Measurements from ENCODE around the gene LRRFIP1.
"Not testable (repeated sequence)": the region's sequence is repeated elsewhere in the genome, so short reads cannot be mapped to it uniquely, and the experiment has no call there.

The LRRFIP1 gene

DNA sequence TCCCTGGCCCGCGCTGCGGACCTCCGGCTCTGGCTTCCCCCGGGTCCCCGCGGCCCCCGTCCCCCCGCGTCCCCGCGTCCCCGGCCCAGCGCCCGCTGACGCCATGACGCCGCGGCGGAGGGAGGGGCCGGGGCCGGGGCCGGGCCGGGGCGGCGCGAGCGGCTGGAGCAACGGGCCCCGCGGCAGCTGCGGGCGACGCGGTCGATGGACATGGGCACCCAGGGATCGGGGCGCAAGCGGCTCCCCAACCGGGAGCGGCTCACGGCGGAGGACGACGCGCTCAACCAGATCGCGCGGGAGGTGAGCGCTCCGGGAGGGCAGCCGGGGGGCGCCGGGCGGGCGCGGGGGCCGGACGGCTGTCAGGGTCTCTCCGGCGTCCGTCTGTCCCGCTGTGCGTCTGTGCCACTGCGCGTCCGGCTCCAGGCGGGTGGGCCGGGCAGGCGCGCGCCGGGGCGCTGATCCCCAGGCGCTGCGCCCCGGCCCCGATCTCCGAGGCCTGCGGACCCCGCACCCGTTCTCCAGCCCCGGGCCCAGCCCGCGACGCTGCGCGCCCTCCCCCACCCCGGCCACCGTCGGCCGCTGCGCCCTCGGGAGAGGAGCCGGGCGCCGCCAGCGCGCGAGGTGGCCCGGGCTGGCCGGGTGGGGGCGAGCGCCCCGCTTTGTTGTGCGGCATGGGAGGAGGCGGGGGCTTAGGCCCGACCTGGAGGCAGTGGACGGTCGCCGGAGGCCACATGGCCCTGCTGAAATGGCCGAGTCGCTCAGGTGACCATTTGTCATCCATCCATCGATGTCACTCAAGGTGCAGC is at the start of gene LRRFIP1:
Gene LRRFIP1, plus strand, starts transcription at position 147 of the 806 bp plus-strand sequence. Its CDS starts 58 bp downstream, at position 205.
- H3K4me3 ChIP-seq (ENCODE audit: low read depth, low read length): peak within 1 kb of the TSS; percentile 50

GRCh38 chr2:237577956-237578870 is 49.2 kb upstream of the LRRFIP1 start:
- no peak overlapping the region for H3K4me3 ChIP-seq (ENCODE audit: low read depth, low read length)

GRCh38 chr2:237581326-237581725 is 46.1 kb upstream of the LRRFIP1 start:
- no peak overlapping the region for H3K4me3 ChIP-seq (ENCODE audit: low read depth, low read length)

DNA sequence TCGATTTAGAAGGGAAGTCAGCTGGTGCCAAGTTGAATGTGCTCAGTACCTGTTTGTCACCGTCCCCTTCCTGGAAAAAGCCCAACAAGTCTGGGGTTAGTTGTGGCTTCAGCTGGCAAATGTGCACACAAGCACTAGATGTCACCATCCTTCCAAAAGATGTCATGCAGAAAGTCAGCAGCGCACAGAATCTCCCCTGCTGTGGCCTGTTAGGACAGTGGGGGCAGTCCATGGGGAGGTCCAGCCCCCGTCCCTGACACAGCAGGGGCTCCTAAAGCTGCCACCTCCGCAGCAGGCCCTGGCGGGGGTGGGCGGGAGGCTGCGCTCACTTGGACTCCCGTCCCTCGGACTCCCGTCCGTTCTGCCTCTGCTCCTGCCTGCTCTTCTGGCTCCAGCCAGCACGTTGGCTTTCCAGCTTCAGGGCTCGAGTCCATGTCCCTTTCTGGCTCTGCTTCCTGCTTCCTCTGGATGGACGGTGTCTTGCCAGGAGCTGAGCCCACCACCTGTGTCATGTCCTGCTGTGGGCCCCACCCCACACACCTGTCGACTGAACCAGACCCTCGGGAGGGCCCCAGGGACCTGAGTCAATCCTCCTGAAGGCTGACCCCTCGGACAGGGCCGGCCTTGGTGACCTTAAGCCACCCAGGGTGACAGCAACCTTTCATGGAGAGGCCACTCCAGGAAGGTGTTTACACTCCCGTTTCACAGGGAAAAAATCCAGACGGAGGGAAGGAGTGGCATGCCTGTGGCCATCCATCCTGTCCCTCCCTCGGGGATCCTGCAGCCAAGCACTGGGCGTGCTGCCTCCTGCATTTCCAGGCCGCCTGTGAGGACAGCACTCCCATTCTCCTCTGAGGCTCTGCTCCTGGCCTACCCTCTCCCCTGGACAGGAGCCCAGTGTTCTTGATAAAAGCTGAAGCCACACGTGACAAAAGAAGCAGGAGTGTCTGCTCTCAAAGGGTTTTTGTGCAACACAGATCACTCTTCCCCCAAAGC is 45.3 kb upstream of the LRRFIP1 start:
- H3K4me3 ChIP-seq (ENCODE audit: low read depth, low read length): no peak overlapping the region

DNA sequence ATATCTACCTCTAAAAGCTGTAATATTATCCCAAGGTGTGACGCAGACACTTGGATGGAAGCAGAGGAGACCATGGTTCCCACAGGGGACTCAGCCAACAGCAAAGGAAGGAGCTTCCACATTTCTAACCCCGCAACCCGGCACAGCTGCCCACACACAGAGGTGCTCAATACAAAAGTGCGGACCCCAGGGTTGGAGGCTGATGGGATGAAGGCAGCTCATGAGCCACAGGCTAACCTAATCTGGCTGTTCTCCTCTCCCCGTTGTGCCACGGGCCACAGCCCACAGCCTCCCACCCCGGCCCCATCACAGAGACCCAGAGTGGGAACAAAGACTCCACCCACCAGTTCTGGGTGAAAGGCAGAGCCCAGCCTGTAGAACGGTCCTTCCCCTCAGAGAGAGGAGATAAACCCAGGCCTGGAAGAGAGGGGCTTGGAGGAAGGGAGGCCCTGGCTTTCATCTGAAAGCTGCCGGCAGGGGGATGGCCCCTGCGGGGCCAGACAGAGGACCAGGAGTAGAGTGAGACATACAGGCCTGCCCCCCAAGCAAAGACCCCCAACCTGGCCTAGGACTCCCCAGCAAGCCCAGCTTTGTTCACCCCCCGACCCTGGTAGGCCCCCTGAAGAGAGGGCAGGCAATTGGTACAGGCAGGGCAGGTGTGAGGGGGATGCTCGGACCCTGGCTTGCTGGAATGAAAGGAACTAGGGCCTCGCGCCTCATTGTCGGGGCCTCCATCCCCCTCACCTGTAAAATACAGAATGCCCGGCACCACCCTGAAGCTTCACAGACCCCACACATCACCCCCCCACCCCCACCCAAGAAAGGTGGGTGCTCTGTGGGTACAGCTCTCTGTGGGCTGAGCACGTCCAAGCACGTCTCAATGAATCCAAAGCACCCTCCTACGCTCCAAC is 43.7 kb upstream of the LRRFIP1 start:
- no peak overlapping the region for H3K4me3 ChIP-seq (ENCODE audit: low read depth, low read length)

GRCh38 chr2:237585590-237586221 is 41.7 kb upstream of the LRRFIP1 start:
- no peak overlapping the region for H3K4me3 ChIP-seq (ENCODE audit: low read depth, low read length)

GRCh38 chr2:237588044-237588696 is 39.2 kb upstream of the LRRFIP1 start:
- peak overlapping the region; percentile 66 for H3K4me3 ChIP-seq (ENCODE audit: low read depth, low read length)

DNA sequence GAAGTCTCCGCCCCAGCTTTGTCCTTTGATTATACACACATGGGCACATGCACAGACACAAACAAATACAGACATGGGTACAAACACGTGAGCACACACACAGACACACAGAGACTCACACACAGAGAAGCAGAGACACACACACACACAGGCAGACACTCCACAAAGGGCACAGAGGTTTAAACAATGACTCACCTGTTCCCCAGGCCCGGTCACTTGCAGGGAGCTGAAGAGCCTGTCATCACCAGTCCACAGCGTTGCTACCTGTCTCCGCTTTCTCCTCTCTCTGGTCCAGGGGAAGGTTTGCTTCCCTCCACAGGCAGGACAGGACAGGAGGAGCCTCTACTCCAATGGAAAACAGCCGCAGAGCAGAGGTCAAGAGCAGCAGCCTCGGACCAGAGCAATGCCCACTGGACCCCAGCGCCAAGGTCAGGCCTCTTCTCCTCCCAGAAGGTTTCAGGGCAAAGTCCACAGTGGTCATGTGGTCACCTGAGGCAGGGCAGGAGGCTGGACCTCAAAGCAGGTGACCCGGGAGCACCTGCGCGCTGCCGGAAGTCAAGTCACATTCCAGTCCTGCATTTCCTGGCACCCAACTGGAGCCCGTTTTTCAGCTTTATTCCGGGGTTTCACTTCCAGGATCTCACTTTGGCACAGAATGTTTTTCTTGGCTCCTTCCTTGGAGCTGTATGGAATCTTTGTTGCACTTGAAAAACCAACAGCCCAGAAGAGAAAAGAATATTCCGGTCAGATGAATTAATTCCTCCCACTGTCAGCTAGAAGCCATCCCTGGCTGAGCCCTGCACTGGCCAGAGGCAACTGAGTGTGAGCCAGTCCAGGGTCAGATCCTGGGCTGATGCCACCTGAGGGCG is 36.9 kb upstream of the LRRFIP1 start, which contains the start of gene RAB17:
Gene RAB17, minus strand, starts transcription at position 463 of the 869 bp plus-strand sequence. CDS start 4,580 bp downstream, outside the sequence.
- peak within 1 kb of the TSS; percentile 66 for H3K4me3 ChIP-seq (ENCODE audit: low read depth, low read length)

GRCh38 chr2:237591141-237591881 is 36.1 kb upstream of the LRRFIP1 start:
- H3K4me3 ChIP-seq (ENCODE audit: low read depth, low read length): peak overlapping the region; percentile 66

DNA sequence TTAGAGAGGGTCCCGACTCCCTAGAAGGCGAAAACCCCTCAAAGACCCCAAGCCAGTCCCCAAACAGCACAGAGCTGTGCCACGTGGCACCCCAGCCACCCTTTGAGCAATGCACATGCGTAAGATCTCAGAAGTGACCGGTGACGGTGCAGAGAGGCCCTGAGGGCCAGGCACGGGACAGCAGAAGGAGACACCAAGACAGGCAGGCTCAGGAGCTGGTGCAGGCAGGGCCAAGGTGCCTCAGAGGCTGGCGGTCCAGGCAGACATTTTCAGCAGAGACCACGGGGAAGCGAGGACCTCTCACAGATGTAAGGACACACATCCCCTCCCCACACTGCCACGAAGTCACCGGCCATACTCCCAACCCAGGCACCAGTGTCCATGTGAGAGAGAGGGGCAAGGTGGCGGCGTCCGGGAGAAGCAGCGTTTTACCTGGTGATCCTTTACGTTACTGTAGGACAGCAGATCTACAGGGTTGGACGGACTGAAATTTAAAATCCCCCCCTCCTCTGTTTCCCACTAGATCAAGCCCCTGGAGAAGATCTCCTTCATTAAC is 34.9 kb upstream of the LRRFIP1 start:
- H3K4me3 ChIP-seq (ENCODE audit: low read depth, low read length): no peak overlapping the region

- H3K4me3 ChIP-seq (ENCODE audit: low read depth, low read length): no peak overlapping the region
These were observed 34.4 kb upstream of the LRRFIP1 start for GRCh38 chr2:237593036-237593435.

GRCh38 chr2:237593596-237594320 is 33.6 kb upstream of the LRRFIP1 start:
- H3K4me3 ChIP-seq (ENCODE audit: low read depth, low read length): no peak overlapping the region

DNA sequence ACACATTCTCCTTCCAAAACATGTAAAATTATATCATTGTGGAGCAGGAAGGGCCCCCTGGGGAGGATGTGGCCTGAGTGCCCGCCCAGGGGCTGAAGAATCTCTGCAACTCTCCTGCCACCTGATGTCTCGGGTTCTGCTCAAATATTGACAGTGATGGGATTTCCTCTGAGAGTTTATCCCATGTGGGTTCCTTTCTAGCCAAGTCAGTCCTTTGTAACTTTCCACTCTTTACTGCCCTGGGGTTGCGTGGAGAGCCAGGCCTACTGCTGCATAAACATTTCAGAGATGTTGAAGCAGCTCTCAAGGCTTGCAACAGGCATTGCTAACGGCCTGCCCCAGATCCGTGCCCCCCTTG is 32.9 kb upstream of the LRRFIP1 start:
- no peak overlapping the region for H3K4me3 ChIP-seq (ENCODE audit: low read depth, low read length)

DNA sequence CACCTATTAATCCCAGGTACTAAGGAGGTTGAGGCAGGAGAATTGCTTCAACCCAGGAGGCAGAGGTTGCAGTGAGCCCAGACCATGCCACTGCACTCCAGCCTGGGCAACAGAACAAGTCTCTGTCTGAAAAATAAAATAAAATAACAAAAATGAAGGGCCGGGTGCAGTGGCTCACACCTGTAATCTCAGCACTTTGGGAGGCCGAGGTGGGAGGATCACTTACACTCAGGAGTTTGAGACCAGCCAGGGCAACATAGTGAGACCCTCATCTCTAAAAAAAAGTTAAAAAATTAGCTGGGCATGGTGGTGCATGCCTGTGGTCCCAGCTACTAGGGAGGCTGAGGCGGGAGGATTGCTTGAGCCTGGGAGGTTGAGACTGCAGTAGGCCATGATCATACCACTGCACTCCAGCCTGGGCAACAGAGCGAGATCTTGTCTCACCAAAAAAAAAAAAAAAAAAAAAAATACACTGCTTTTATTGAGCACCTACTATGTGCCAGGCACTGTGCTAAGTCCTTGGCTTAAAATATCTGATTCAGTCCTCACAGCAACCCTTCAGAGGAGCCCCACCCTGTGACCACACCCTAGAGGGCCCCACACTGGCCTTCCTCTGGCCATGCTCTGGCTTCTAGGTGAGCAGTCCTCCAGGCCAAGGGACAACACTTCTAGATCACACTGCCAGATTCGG is 31.4 kb upstream of the LRRFIP1 start:
- H3K4me3 ChIP-seq (ENCODE audit: low read depth, low read length): not testable (repeated sequence)

GRCh38 chr2:237596520-237597195 is 30.7 kb upstream of the LRRFIP1 start:
- H3K4me3 ChIP-seq (ENCODE audit: low read depth, low read length): no peak overlapping the region

Data from iPS-11a (cell line).